ENCODE data around the gene BCKDHA.

BCKDHA gene

GRCh38 chr19:41397086-41398049 lies at the start of gene BCKDHA, which contains the start of gene EXOSC5:
Gene BCKDHA (plus strand): TSS chr19:41397818. CDS start chr19:41397828, 10 bp downstream.
Gene EXOSC5 (minus strand): TSS chr19:41397359. CDS start chr19:41397328, 31 bp downstream.
- peak; percentile 99 for DNase-seq

GRCh38 chr19:41350735-41351338 lies 46.8 kb upstream of the BCKDHA start:
- DNase-seq = no peak

- peak; percentile 42 for DNase-seq
These were observed 46.0 kb upstream of the BCKDHA start for GRCh38 chr19:41351339-41352245.

- no peak for DNase-seq
These were observed 45.4 kb upstream of the BCKDHA start for GRCh38 chr19:41352279-41352608.

DNA sequence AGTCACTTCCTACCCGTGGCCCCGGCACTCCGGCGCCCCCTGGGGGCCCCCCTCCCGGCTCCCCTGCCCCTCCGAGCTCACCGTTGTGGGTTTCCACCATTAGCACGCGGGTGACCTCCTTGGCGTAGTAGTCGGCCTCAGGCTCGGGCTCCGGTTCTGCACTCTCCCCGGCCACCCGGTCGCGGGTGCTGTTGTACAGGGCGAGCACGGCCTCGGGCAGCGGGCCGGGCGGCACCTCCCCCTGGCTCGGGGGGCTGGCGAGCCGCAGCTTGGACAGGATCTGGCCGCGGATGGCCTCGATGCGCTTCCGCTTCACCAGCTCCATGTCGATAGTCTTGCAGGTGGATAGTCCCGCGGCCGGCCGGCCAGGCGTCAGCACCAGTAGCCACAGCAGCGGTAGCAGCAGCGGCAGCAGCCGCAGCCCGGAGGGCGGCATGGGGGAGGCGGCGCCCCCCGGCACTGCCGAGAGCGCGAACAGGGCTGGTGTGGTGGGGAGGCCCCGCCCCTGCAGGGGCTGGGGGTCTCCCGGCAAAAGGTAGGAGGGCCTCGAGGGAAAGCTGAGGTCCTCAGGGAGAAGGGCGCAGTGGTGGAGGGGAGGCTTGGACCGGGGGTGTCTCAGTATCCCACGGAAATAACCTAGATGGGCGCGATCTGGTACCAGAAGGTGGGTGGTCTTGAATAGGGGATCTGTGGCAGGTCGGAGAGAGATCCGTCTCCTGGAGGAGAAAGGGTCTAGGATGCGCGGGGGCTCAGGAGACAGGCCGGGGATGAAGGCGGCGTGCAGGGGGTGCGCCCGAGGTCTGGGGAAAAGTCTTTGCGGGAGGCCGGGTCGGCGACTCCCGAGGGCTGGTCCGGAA lies 44.8 kb upstream of the BCKDHA start:
- DNase-seq = peak; percentile 12

- DNase-seq = peak; percentile 76
These were observed 43.9 kb upstream of the BCKDHA start, which contains the start of gene TGFB1 for GRCh38 chr19:41353466-41354342. Gene TGFB1 (minus strand): TSS chr19:41353922. CDS start chr19:41353044, 878 bp downstream.

DNA sequence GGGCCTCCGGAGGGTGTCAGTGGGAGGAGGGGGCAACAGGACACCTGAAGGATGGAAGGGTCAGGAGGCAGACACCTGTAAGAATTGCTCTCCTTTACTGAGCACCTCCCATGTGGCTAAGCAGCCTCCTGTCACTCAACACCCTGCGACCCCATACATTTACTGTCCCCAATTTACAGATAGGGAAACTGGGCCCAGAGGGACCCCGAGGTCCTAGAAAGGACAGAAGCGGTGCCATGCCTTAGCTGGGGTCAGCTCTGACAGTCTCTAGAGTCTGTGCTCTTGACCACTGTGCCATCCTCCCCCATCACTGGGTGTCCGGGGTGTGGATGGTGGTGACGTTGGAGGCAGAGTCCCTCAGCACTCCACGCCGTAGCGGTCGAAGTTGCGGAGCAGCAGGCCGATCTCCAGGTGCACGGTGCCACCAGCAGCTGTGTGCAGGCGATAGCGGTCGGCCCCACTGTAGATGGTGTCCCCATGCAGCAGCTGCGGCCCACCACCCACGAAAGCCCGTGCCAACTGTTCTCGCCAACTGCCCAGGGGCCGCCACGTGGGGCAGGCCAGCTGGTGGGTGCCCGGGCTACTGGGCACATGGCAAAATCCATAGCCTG lies 43.2 kb upstream of the BCKDHA start:
- DNase-seq = no peak

DNA sequence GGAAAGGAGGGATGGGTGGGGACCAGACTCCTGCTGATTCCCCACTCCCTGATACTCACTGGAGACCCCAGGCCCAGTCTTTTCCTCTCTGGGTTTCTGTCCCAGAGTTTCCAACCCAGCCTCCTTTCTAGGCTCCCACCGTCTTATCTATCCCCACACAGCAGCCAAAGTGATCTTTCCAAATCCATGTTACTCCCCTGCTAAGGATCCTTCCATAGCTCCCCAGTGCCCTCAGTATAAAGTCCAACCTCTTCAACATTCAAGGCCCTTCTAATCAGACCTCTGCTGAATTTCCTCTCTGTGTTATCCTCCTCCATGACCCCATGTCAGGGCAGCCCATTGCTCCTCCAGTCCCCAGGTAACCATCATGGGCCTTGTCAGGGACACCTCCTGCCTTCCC lies 42.6 kb upstream of the BCKDHA start:
- no peak for DNase-seq

- no peak for DNase-seq
These were observed 41.8 kb upstream of the BCKDHA start for GRCh38 chr19:41355802-41356201.

GRCh38 chr19:41356984-41357739 lies 40.5 kb upstream of the BCKDHA start:
- no peak for DNase-seq

- DNase-seq = no peak
These were observed 39.9 kb upstream of the BCKDHA start for GRCh38 chr19:41357746-41358145.

- no peak for DNase-seq
These were observed 37.9 kb upstream of the BCKDHA start for GRCh38 chr19:41359741-41360140.

GRCh38 chr19:41362143-41362847 lies 35.3 kb upstream of the BCKDHA start:
- no peak for DNase-seq

DNA sequence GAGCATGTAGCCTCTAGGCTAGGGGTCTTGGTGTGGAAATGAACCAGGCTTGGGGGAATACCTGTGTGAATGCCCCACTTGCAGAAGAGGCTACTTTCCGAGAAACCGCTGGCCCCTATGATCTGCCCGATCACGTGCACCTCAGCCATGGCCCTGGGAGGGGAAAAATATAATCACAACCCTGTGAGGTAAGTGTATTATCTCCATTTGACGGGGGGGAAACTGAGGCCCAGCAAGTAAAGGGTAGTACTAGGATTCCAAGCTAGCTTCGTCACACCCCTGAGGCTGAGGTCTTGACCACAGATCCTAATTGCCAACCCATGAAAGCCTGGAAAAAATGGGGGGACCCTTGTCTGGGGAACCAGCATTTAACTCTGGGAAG lies 34.3 kb upstream of the BCKDHA start:
- DNase-seq = no peak

DNA sequence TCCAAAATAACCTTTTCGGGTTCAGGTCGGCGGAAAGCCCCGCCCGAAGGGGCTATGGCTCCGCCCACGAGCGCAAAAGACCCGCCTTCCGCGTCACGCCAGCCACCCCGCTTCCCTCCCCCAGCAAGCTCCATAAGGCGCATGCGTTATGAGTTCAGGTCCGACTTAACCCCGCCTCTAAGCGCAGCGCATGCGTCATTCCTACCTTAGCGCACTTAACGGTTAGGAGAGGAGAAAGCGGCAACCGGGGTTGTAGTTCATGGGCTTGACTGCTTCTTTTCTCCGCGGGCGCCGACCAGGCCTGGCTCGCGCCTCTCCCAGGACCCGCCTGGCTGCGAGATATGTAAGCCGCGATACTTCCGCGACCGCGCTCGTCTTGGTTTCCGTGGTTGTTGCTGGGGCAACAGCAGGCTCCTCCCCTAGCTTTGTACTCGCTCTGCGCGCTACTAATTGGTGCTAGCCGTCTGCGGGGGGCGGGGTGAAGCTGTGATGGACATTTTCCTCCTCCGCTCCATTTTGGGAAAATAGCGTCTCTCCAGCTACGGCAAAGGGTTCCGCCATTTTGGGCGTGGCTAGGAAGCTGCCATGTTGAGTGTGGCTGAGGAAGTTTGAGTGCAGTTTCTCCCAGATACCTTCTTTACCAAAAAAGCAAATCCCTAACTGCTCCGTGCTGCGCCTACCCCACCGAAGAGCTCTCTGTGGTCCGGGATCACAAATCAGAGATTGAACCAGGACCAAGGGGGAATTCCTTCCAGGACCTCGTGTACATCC lies 33.7 kb upstream of the BCKDHA start, which contains the start of gene B9D2:
Gene B9D2 (minus strand): TSS at position 397 of the 771 bp plus-strand sequence. CDS start 630 bp downstream, outside the sequence.
- peak; percentile 98 for DNase-seq

GRCh38 chr19:41364524-41365391 lies 32.9 kb upstream of the BCKDHA start:
- no peak for DNase-seq

- DNase-seq = no peak
These were observed 31.5 kb upstream of the BCKDHA start for GRCh38 chr19:41366089-41366488.
